A549 (cell line): ENCODE results near the gene GPR158. TPM values are rescaled to one million over a fixed set of nuclear protein-coding genes. Genes with fewer than 3 reads are reported as not detected.

Source experiments
- ATAC-seq, 2 experiments: fragments of 200-7000 bp in 1 of 2; fragments of >200 bp in 1 of 2; cut with Nextera tagmentation in 1 of 2; cut with Tn5 transposase in 1 of 2; 3 replicates each; pipeline versions ENCODE4 v1.8.0 to v1.9.1; 2018 to 2020; ENCODE audit warnings: mild to moderate bottlenecking in 1 of 2, moderate library complexity in 1 of 2
- CTCF ChIA-PET: fragments of 300-600 bp; sonication (Branson Sonifier 250); formaldehyde crosslinking; extraction: SDS; loops from one replicate; lab custom pipeline; 2021; ENCODE audit warnings: antibody characterized with exemption, inconsistent platforms; lab: Yijun Ruan, JAX
- POLR2A ChIA-PET: fragments of 350-600 bp; formaldehyde crosslinking; extraction: SDS; loops from one replicate; lab custom pipeline; 2021; ENCODE audit warnings: antibody characterized with exemption, inconsistent platforms; lab: Yijun Ruan, JAX
- DNase-seq, 2 experiments: peaks; one replicate each; pipeline versions ENCODE4 v3.0.0 to v3.0.0-alpha.2; 2011 to 2016; ENCODE audit warnings: low read depth in 1 of 2, low spot score in 1 of 2
- FAIRE-seq: peaks from 2 replicates; lab custom pipeline; 2011; peaks lifted over from hg19 to GRCh38; lab: Jason Lieb, UNC
- H3K27ac ChIP-seq, 2 experiments: fragments of >200 bp; sonication (Bioruptor Twin); formaldehyde crosslinking; 3 replicates each; pipeline ENCODE4 v1.5.1; 2016 to 2017
- H3K4me1 ChIP-seq: fragments of >200 bp; sonication (Bioruptor Twin); formaldehyde crosslinking; 3 replicates; pipeline ENCODE4 v1.6.1; 2016
- H3K4me2 ChIP-seq: fragments of >200 bp; sonication (Bioruptor Twin); formaldehyde crosslinking; 3 replicates; pipeline ENCODE4 v1.6.1; 2016
- H3K4me3 ChIP-seq: fragments of >200 bp; sonication (Bioruptor Twin); formaldehyde crosslinking; 3 replicates; pipeline ENCODE4 v1.5.1; 2016
- H3K9me3 ChIP-seq: fragments of >200 bp; sonication (Bioruptor Twin); formaldehyde crosslinking; 3 replicates; pipeline ENCODE4 v1.6.1; 2016
- CBX2 ChIP-seq: fragments of 200-600 bp; sonication (generic); IDR thresholded peaks from 2 replicates; pipeline ENCODE4 v1.6.1; 2016; ENCODE audit warnings: low read depth, mild to moderate bottlenecking, borderline replicate concordance
- CBX8 ChIP-seq: fragments of 200-600 bp; sonication (generic); IDR thresholded peaks from 2 replicates; pipeline ENCODE4 v1.6.1; 2016
- CEBPB ChIP-seq, 2 experiments: fragments of >200 bp in 1 of 2; sonication (Bioruptor Twin) in 1 of 2; formaldehyde crosslinking in 1 of 2; IDR thresholded peaks; 2 replicates each; pipeline ENCODE4 v1.6.1; 2012 to 2016
- CHD2 ChIP-seq: fragments of 150-350 bp; IDR thresholded peaks from 2 replicates; pipeline ENCODE4 v1.6.1; 2014; ENCODE audit warnings: low read length; ENCODE audit not compliant: partially characterized antibody
- ELK1 ChIP-seq: fragments of 150-350 bp; IDR thresholded peaks from 2 replicates; pipeline ENCODE4 v1.6.1; 2014; ENCODE audit warnings: low read depth, mild to moderate bottlenecking, low read length
- EP300 ChIP-seq, 2 experiments: fragments of >200 bp; sonication (Bioruptor Twin); formaldehyde crosslinking; IDR thresholded peaks; 2 replicates in 1 of 2; 3 replicates in 1 of 2; pipeline ENCODE4 v1.6.1; 2016 to 2017
- FOSL2 ChIP-seq, 2 experiments: fragments of 450-650 bp in 1 of 2; fragments of >200 bp in 1 of 2; sonication (Bioruptor Twin) in 1 of 2; formaldehyde crosslinking; IDR thresholded peaks; 2 replicates each; pipeline versions ENCODE4 v1.5.0 to v1.6.1; 2016 to 2020; ENCODE audit warnings: mild to moderate bottlenecking in 1 of 2, moderate library complexity in 1 of 2
- GATA3 ChIP-seq: IDR thresholded peaks from 2 replicates; pipeline ENCODE4 v1.6.1; 2012; ENCODE audit warnings: borderline replicate concordance
- HDAC2 ChIP-seq: fragments of 200-600 bp; sonication (generic); IDR thresholded peaks from 2 replicates; pipeline ENCODE4 v1.6.1; 2016
- HEYL ChIP-seq: fragments of 250-450 bp; sonication (Bioruptor Pico); IDR thresholded peaks from 2 replicates; pipeline ENCODE4 v1.8.0; 2021; ENCODE audit warnings: mild to moderate bottlenecking, moderate library complexity
- JUN ChIP-seq, 2 experiments: fragments of >200 bp; sonication (Bioruptor Twin); formaldehyde crosslinking; IDR thresholded peaks; 2 replicates in 1 of 2; 3 replicates in 1 of 2; pipeline ENCODE4 v1.6.1; 2016 to 2017
- NFE2L2 ChIP-seq: fragments of 150-350 bp; conservative IDR thresholded peaks from 2 replicates; pipeline ENCODE4 v1.6.1; 2014; ENCODE audit warnings: low read length
- NR3C1 ChIP-seq: fragments of >200 bp; sonication (Bioruptor Twin); formaldehyde crosslinking; IDR thresholded peaks from 3 replicates; pipeline ENCODE4 v1.6.1; 2017
- POLR2A ChIP-seq: IDR thresholded peaks from 2 replicates; pipeline ENCODE4 v1.6.1; 2012; ENCODE audit warnings: mild to moderate bottlenecking, low read length
- RAD21 ChIP-seq, 2 experiments: fragments of >200 bp in 1 of 2; sonication (Bioruptor Twin) in 1 of 2; formaldehyde crosslinking in 1 of 2; IDR thresholded peaks in 1 of 2; conservative IDR thresholded peaks in 1 of 2; 2 replicates in 1 of 2; 3 replicates in 1 of 2; pipeline ENCODE4 v1.6.1; 2012 to 2018; ENCODE audit warnings: inconsistent platforms in 1 of 2
- RARB ChIP-seq: fragments of 250-450 bp; sonication (Bioruptor Pico); IDR thresholded peaks from 2 replicates; pipeline ENCODE4 v1.8.0; 2021; ENCODE audit warnings: mild to moderate bottlenecking, moderate library complexity
- RFX5 ChIP-seq: fragments of 450-650 bp; IDR thresholded peaks from 2 replicates; pipeline ENCODE4 v1.7.1; 2014; ENCODE audit warnings: antibody characterized with exemption, mild to moderate bottlenecking, moderate library complexity
- RNF2 ChIP-seq: fragments of 200-600 bp; sonication (generic); IDR thresholded peaks from 2 replicates; pipeline ENCODE4 v1.6.1; 2016; ENCODE audit warnings: low read depth, mild to moderate bottlenecking, antibody characterized with exemption, moderate library complexity, borderline replicate concordance
- SREBF2 ChIP-seq: fragments of 450-650 bp; IDR thresholded peaks from 2 replicates; pipeline ENCODE4 v1.6.1; 2014; ENCODE audit warnings: mild to moderate bottlenecking, moderate library complexity
- TP53 ChIP-seq: fragments of 250-450 bp; sonication (Bioruptor Pico); IDR thresholded peaks from 2 replicates; pipeline ENCODE4 v1.5.0; 2021; ENCODE audit warnings: mild to moderate bottlenecking, moderate library complexity
- WGBS: methylation state at CpG from one replicate; pipeline ENCODE4 v1.1.6; 2017; ENCODE audit errors: missing lambda C conversion rate; 5-methylcytosine and 5-hydroxymethylcytosine counted together
- polyA plus RNA-seq, 4 experiments: library from polyadenylated mRNA; depleted of rRNA in 3 of 4; stranded (reverse); fragments of >200 nt; fragmentation: RNase III in 1 of 4; extraction: RNeasy Plus Mini Kit Qiagen cat#74134 plus additional on column Dnase treatment in 1 of 4; gene quantifications; 2 replicates in 3 of 4; 3 replicates in 1 of 4; pipeline ENCODE4 v1.2.3, GENCODE V29; 2011 to 2017
- TF ChIP-seq, protein P1 (sequence below): IDR thresholded peaks from 2 replicates; pipeline ENCODE4 v1.6.1; 2012

Gene GPR158
- polyA plus RNA-seq, 2 of the 4 experiments (the other 2 are of a cell fraction), result 0.01 to 0.03 TPM

- H3K27ac ChIP-seq, result no peak overlapping the region
- no peak for DNase-seq
- no peak overlapping the region for H3K4me3 ChIP-seq
- POLR2A ChIA-PET, result no interaction called here
- no peak overlapping the region for H3K4me2 ChIP-seq
- CTCF ChIA-PET, result interaction anchor here (1.5 kb wide), 1 partner anchor 12 kb away, joined by 4 read pairs; no protein-coding TSS in a partner anchor
- no peak for ATAC-seq
- no peaks in the 10 kb centered on the region; the same call in 2 of the 3 replicates for H3K9me3 ChIP-seq
- WGBS, result 40% methylated on average over 2 of the region's 2 CpGs
- TF ChIP-seq SREBF2 (no peak), CHD2 (no peak), NFE2L2 (no peak), HDAC2 (no peak), CEBPB (IDR thresholded peaks at IDR 0.05) (no peak), POLR2A (no peak), RARB (CRISPR knock-in tag) (no peak), RFX5 (no peak), ELK1 (no peak), CBX2 (no peak)
- no peaks in the 10 kb centered on the region for H3K4me1 ChIP-seq
- FAIRE-seq, result no peak
Measured at GRCh38 chr10:25522294-25522693, 347.5 kb downstream of the GPR158 start.

DNA sequence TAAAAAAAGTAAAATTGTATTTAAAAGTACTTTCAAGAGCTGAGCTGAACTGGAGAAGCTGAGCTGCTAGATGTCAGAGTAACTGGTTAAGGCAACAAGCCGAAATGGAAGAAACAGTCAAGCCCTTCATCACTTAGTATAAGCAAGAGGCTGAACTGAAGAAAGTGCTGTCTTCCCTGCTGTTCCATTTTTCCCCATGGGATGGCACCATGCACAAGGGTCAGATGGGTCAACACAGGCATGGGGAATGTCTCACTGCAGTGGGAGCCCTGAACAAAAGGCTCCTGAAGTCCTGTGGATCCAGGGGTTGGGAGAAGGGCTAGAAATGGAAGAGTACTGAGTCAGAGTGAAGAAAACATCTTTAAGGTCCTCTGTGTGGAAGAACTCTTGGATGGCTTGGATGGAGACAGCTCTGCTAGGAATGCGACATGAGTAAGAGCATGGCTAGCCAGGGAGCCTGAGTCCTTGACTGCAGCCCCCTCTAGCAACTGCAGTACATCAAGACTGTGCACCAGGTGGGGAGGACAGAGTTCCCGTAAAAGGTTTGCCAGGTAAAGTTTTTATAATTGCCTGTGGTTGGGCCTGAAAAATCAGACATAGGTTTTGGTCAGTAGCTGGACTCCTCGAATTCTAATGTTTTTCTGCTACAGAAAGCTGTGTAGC, 348.3 kb downstream of the GPR158 start:
- peak in 1 of 2 experiments; percentile 62; a peak in 2 of 6 replicates for ATAC-seq

GRCh38 chr10:25530306-25530705, 355.5 kb downstream of the GPR158 start:
- H3K27ac ChIP-seq, result no peak overlapping the region
- WGBS, result 71% methylated on average over 7 of the region's 7 CpGs
- DNase-seq, result no peak
- H3K4me2 ChIP-seq, result no peak overlapping the region
- POLR2A ChIA-PET, result no interaction called here
- no peak for TF ChIP-seq FOSL2 (IDR thresholded peaks at IDR 0.05)
- TF ChIP-seq FOSL2 (CRISPR knock-in tag; IDR thresholded peaks at IDR 0.05), result no peak
- no peak for TF ChIP-seq HDAC2
- no peak for TF ChIP-seq RFX5
- TF ChIP-seq NR3C1, result no peak
- TF ChIP-seq, protein P1, sequence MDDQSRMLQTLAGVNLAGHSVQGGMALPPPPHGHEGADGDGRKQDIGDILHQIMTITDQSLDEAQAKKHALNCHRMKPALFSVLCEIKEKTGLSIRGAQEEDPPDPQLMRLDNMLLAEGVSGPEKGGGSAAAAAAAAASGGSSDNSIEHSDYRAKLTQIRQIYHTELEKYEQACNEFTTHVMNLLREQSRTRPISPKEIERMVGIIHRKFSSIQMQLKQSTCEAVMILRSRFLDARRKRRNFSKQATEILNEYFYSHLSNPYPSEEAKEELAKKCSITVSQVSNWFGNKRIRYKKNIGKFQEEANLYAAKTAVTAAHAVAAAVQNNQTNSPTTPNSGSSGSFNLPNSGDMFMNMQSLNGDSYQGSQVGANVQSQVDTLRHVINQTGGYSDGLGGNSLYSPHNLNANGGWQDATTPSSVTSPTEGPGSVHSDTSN, result no peak
- no peak for TF ChIP-seq GATA3
- no peak for TF ChIP-seq HEYL (CRISPR knock-in tag)
- no peak for TF ChIP-seq JUN (IDR thresholded peaks at IDR 0.05)
- TF ChIP-seq ELK1, result no peak
- no peak for TF ChIP-seq CBX2
- no peak for TF ChIP-seq RNF2
- TF ChIP-seq EP300 (IDR thresholded peaks at IDR 0.05), result no peak
- no peak for TF ChIP-seq CBX8
- no peak for TF ChIP-seq NFE2L2
- TF ChIP-seq SREBF2, result no peak
- TF ChIP-seq, all 56 proteins: peak for 0
- CTCF ChIA-PET, result no interaction called here
- no peaks in the 10 kb centered on the region for H3K4me1 ChIP-seq
- H3K4me3 ChIP-seq, result no peak overlapping the region
- no peak for FAIRE-seq
- no peak for ATAC-seq
- H3K9me3 ChIP-seq, result no peaks in the 10 kb centered on the region

More for the DNA sequence above, 348.3 kb downstream of the GPR158 start:
- ChIA-PET POLR2A (no interaction called here), CTCF (interaction anchor here (1.5 kb wide), 1 partner anchor 11 kb away, joined by 4 read pairs; no protein-coding TSS in a partner anchor)
- no peak overlapping the region for H3K4me2 ChIP-seq
- no peak overlapping the region for H3K4me3 ChIP-seq
- H3K27ac ChIP-seq, result no peak overlapping the region
- DNase-seq, result peak in 1 of 2 experiments; percentile 17
- H3K4me1 ChIP-seq, result no peaks in the 10 kb centered on the region
- WGBS, result 34% methylated on average over 4 of the region's 4 CpGs
- TF ChIP-seq RAD21 (conservative IDR thresholded peaks at IDR 0.05 in 1 of 2, IDR thresholded peaks at IDR 0.05 in 1 of 2), result 0 out of 5 replicates have a peak, but pooled peaks of 1 of the 2 experiments have one; percentile 29
- TF ChIP-seq TP53, result no peak
- TF ChIP-seq, all 56 proteins: peak for 1
- H3K9me3 ChIP-seq, result no peaks in the 10 kb centered on the region; the same call in 2 of the 3 replicates
- FAIRE-seq, result no peak
